Activated naive CD8-positive, alpha-beta T cell (primary cell): ENCODE results near the gene MLYCD.

Experiments
- H3K27ac Mint-ChIP-seq: one replicate; pipeline ENCODE4 v1.8.0; 2021; ENCODE audit warnings: mixed read lengths
- H3K27me3 Mint-ChIP-seq: one replicate; pipeline ENCODE4 v1.8.0; 2021; ENCODE audit warnings: mixed read lengths
- H3K36me3 Mint-ChIP-seq: one replicate; pipeline ENCODE4 v1.8.0; 2021; ENCODE audit warnings: mixed read lengths
- H3K4me1 Mint-ChIP-seq: one replicate; pipeline ENCODE4 v1.8.0; 2021; ENCODE audit warnings: low read depth, mixed read lengths
- H3K4me3 Mint-ChIP-seq: one replicate; pipeline ENCODE4 v1.8.0; 2021; ENCODE audit warnings: mild to moderate bottlenecking, mixed read lengths
- H3K9me3 Mint-ChIP-seq: one replicate; pipeline ENCODE4 v1.8.0; 2021; ENCODE audit warnings: low read depth, mixed read lengths

Gene MLYCD

DNA sequence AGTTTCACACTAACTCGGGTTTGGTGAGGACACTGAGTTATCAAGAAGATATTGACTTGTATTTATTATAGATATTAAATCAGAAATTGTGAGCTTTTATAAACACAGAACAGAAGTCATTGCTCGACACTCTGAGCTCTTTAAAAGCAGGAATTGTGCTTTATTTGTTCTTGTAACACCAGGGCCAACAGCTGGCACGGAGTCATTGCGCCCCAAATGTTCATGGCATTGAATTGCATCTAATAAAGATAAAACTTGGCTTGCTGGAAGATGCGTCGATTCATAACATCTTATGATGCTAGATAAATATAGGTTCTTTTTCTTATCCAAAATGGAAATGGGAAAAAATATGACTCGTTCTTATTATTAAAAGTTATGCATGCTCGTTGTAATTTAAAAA, 11.8 kb upstream of the MLYCD start:
- Mint-ChIP-seq H3K9me3 (peaks cover 3% of the 10 kb centered on the region), H3K4me1 (no peaks in the 10 kb centered on the region), H3K4me3 (no peak overlapping the region), H3K36me3 (peaks cover 2% of the 10 kb centered on the region), H3K27ac (no peak overlapping the region), H3K27me3 (peaks cover 4% of the 10 kb centered on the region)

DNA sequence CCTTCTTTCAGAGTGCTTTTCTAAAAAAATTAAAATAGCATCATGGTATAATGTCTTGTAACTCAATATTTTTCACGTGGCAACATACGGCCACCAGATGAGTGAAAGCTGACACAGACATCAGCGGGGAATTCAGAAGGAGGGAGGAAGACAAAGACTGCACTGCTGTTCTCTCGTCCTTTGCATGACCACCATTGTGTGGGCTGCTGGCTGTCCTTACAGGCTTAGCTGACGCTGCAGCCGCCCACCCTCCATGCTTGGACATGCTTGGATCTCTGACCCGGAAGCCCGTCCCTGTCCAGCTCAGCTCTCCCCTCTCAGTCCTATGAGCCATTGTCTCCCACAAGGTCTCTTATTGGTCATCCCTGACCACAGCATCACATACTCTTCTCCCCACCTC, 11.4 kb upstream of the MLYCD start:
- no peaks in the 10 kb centered on the region for H3K4me1 Mint-ChIP-seq
- H3K9me3 Mint-ChIP-seq, result peaks cover 3% of the 10 kb centered on the region
- peaks cover 2% of the 10 kb centered on the region for H3K36me3 Mint-ChIP-seq
- peaks cover 4% of the 10 kb centered on the region for H3K27me3 Mint-ChIP-seq
- H3K27ac Mint-ChIP-seq, result no peak overlapping the region
- H3K4me3 Mint-ChIP-seq, result no peak overlapping the region

DNA sequence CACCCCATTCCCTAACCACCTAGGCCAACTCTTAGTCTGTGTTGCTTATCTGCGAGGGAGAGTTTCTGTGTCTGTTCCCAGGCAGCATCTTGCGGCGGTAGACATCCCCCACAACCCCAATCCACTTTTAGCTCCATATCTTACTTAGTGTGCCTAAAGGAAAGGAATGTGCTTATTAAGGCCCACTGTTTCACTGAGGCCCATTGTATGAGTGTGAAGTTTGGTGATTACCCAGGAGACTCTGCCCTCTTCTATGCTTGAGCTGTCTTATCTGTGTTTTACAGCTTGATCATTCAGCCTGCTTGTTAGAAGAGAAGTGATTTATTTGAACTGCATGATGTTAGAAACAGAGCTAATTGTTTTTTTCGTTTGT, 10.3 kb upstream of the MLYCD start:
- Mint-ChIP-seq H3K27me3 (peaks cover 4% of the 10 kb centered on the region), H3K27ac (no peak overlapping the region), H3K9me3 (peaks cover 3% of the 10 kb centered on the region), H3K4me1 (no peaks in the 10 kb centered on the region), H3K36me3 (peaks cover 2% of the 10 kb centered on the region), H3K4me3 (no peak overlapping the region)

DNA sequence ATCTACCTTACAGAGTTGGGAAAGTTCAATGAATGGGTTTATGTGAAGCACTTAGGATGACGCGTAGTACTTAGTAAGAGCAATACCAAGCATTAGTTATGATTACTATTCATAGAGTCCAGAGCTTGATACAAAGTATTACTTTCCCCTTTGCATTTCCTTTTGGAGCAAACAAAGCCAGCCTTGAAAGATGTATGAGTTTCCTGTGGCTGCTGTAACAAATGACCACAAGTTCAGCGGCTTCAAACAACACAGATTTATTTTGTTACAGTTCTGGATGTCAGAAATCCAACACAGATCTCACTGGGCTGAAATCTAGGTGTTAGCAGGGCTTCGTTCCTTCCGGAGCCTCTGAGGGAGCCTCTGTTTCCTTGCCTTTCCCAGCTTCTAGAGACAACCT, 8.6 kb upstream of the MLYCD start:
- H3K27me3 Mint-ChIP-seq, result peaks cover 4% of the 10 kb centered on the region
- H3K4me1 Mint-ChIP-seq, result no peaks in the 10 kb centered on the region
- no peak overlapping the region for H3K4me3 Mint-ChIP-seq
- peaks cover 3% of the 10 kb centered on the region for H3K9me3 Mint-ChIP-seq
- no peak overlapping the region for H3K27ac Mint-ChIP-seq
- H3K36me3 Mint-ChIP-seq, result peaks cover 2% of the 10 kb centered on the region

DNA sequence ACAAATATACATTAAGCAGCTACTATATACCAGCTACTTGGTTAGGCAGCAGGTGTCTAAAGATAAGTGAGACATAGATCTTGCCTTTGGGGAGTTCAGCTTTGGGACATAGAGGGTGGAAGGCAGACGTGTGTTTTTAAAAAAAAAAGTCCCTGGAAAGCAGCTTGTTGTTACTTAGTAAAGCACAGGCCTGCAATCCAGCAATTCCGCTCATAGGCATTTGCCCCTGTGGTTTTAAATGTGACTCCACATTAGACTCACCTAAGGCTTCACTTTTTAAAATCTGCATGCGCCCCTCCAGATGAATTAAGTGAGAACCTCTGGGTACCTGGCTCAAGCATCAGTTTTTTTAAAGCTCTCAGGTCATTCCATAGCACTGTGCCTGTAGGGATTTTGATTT, 7.2 kb upstream of the MLYCD start:
- Mint-ChIP-seq H3K4me1 (no peaks in the 10 kb centered on the region), H3K27me3 (peaks cover 4% of the 10 kb centered on the region), H3K27ac (no peak overlapping the region), H3K4me3 (no peak overlapping the region), H3K9me3 (peaks cover 3% of the 10 kb centered on the region), H3K36me3 (peaks cover 2% of the 10 kb centered on the region)

DNA sequence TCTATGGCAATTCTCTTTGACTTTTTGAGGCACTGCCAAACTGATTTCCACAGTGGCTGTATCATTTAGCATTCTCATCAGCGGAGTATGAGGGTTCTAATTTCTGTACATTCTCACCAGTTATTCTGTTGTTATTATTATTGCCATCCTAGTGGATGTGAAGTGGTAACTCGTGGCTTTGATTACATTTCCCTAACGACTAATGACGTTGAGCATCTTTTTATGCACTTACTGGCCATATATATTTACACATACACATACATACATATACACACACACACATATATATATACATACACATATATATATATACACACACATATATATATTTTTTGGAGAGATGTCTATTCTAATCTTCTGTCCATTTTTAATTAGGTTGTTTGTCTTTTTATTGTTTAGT, 3.7 kb upstream of the MLYCD start:
- peaks cover 13% of the 10 kb centered on the region for H3K4me1 Mint-ChIP-seq
- H3K36me3 Mint-ChIP-seq, result peaks cover 2% of the 10 kb centered on the region
- H3K27me3 Mint-ChIP-seq, result peaks cover 1% of the 10 kb centered on the region
- no peak overlapping the region for H3K27ac Mint-ChIP-seq
- H3K4me3 Mint-ChIP-seq, result no peak overlapping the region
- peaks cover 3% of the 10 kb centered on the region for H3K9me3 Mint-ChIP-seq

DNA sequence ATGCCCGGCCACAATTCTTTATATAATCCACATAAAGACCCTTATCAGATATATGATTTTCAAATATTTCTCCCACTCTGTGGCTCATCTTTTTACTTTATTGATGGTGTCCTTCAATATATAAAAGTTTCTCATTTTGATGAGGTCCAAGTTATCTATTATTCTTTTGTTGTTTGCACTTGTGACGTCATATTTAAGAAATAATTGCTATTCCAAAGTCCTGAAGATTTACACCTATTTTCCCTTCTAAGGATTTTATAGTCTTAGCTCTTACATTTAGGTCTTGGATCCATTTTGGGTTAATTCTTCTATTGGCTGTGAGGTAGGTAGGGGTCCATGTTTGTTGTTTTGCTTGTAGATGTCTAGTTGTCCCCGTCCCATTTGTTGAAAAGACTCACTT, 3.0 kb upstream of the MLYCD start:
- no peak overlapping the region for H3K27ac Mint-ChIP-seq
- H3K4me3 Mint-ChIP-seq, result no peak overlapping the region
- peaks cover 19% of the 10 kb centered on the region for H3K4me1 Mint-ChIP-seq
- peaks cover 2% of the 10 kb centered on the region for H3K36me3 Mint-ChIP-seq
- H3K27me3 Mint-ChIP-seq, result peaks cover 1% of the 10 kb centered on the region
- peaks cover 3% of the 10 kb centered on the region for H3K9me3 Mint-ChIP-seq

DNA sequence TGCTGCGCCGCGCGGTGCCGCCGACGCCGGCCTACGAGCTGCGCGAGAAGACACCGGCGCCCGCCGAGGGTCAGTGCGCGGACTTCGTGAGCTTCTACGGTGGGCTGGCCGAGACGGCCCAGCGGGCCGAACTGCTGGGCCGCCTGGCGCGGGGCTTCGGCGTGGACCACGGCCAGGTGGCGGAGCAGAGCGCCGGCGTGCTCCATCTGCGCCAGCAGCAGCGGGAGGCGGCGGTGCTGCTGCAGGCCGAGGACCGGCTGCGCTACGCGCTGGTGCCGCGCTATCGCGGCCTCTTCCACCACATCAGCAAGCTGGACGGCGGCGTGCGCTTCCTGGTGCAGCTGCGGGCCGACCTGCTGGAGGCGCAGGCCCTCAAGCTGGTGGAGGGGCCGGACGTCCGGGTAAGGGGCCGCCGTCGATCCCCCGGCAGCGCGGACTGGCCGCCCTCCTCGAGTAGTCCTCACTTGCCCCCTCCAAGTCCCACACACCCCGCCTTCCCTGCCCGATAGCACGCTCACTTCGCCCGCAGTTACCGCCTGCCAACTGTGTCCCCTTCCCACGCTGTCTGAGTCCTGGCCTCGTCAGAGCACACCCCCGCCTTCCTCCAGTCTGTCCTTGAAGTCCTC, 470 bp downstream of the MLYCD start:
- no peaks in the 10 kb centered on the region for H3K9me3 Mint-ChIP-seq

DNA sequence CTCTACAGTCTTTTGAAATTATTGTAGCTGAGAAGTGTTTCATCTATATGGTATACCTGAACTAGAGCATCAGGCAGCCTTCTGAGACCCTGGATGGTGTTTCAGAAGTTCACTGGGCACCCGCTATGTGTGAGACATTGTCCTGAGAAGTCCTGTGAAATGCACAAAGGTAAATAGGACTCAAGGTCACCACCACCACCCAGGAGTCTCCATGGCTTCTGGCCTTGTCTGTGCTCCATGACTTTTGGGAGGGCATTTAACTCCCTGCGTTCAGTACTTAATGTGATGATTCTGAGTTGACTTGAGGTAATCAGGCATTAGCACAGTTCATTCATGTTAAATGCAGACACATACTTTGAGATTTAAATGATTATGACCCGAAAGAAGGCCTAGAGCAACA, 1.1 kb downstream of the MLYCD start:
- H3K4me3 Mint-ChIP-seq, result peak overlapping the region; percentile 98
- H3K36me3 Mint-ChIP-seq, result no peaks in the 10 kb centered on the region
- H3K9me3 Mint-ChIP-seq, result no peaks in the 10 kb centered on the region
- peak overlapping the region; percentile 88 for H3K27ac Mint-ChIP-seq
- peaks cover 37% of the 10 kb centered on the region for H3K4me1 Mint-ChIP-seq
- no peaks in the 10 kb centered on the region for H3K27me3 Mint-ChIP-seq

More for the DNA sequence above, 470 bp downstream of the MLYCD start:
- H3K4me3 Mint-ChIP-seq, result peak overlapping the region; percentile 98
- H3K27ac Mint-ChIP-seq, result peak overlapping the region; percentile 88
- no peaks in the 10 kb centered on the region for H3K27me3 Mint-ChIP-seq
- H3K4me1 Mint-ChIP-seq, result peaks cover 37% of the 10 kb centered on the region
- H3K36me3 Mint-ChIP-seq, result no peaks in the 10 kb centered on the region

DNA sequence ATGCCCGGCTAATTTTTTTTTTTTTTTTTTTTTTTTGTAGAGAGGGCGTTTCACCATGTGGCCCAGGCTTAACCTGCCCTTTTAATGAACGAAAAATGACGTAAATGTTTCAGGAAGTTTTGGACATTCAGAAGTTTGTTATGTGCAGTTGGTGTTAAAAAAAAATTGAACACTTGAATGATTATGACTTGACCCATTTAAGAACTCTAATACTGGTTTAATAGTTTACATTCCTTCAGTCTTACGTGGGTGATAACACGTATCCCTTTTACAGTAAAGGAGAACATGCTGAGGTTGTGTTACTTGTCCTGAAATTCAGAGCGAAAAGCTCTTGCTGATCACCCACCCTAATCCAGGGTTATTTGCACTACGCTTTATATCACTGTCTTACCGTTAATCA, 1.7 kb downstream of the MLYCD start:
- Mint-ChIP-seq H3K27ac (no peak overlapping the region), H3K4me3 (peak overlapping the region; percentile 98), H3K27me3 (no peaks in the 10 kb centered on the region), H3K36me3 (no peaks in the 10 kb centered on the region), H3K9me3 (no peaks in the 10 kb centered on the region), H3K4me1 (peaks cover 39% of the 10 kb centered on the region)

DNA sequence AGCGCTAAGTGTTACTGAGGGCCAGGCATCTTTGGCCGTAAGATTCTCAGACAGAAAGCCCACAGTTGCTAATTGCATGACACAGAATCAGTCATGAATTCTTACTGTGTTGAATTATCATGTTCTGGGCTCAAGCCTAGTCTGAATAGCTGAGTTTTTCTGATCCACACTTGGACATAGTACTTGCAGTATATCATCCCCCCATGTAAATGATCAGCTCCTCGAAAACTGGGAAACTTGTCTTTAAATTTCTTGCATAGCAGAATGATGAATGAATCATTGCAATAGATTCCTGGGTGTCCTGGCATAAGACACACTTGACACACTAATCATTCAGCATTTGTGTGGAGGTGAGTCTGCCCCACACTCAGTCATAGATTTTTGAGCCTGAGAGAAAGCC, 2.2 kb downstream of the MLYCD start:
- H3K27me3 Mint-ChIP-seq, result no peaks in the 10 kb centered on the region
- no peak overlapping the region for H3K27ac Mint-ChIP-seq
- no peaks in the 10 kb centered on the region for H3K36me3 Mint-ChIP-seq
- peaks cover 39% of the 10 kb centered on the region for H3K4me1 Mint-ChIP-seq
- no peaks in the 10 kb centered on the region for H3K9me3 Mint-ChIP-seq
- peak overlapping the region; percentile 98 for H3K4me3 Mint-ChIP-seq

DNA sequence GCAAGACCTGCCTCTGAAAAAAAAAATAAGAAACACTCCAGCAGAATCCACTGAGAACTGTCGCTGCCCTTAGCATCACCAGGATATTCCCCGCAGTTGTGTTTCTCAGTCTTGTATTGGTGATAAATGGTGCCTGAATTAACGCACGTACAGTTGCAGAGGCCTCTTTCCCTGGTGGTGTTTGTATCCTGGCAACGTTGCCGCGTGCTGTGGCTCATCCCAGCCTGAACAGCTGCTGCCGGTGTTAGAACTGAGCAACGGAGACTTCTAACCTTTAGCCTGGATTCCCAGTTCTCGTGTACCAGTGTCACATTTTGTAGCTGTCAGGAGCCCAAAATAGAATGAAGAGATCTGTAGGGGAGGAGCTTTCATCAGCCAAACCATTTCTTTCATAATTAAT, 4.8 kb downstream of the MLYCD start:
- Mint-ChIP-seq H3K27ac (no peak overlapping the region), H3K9me3 (no peaks in the 10 kb centered on the region), H3K4me1 (peaks cover 36% of the 10 kb centered on the region), H3K4me3 (no peak overlapping the region), H3K36me3 (no peaks in the 10 kb centered on the region), H3K27me3 (no peaks in the 10 kb centered on the region)

DNA sequence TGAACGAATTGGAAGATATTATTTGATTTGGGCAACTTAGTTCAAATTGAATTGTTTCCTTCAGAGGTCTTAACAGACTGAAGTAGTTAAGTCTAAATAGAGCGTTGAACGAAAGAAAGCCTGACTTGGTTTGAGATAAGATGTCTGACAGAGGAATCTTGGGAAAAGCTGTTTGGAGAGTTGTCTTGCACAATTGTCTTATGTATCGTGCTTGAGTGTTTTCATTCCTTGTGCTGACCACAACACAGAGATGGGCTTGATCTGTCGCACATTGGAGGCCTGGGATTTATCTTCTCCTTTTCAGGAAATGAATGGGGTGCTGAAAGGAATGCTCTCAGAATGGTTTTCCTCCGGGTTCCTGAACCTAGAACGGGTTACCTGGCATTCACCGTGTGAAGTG, 7.8 kb downstream of the MLYCD start:
- Mint-ChIP-seq H3K4me1 (peaks cover 17% of the 10 kb centered on the region), H3K27me3 (no peaks in the 10 kb centered on the region), H3K36me3 (peaks cover 2% of the 10 kb centered on the region), H3K4me3 (no peak overlapping the region), H3K9me3 (no peaks in the 10 kb centered on the region), H3K27ac (no peak overlapping the region)

DNA sequence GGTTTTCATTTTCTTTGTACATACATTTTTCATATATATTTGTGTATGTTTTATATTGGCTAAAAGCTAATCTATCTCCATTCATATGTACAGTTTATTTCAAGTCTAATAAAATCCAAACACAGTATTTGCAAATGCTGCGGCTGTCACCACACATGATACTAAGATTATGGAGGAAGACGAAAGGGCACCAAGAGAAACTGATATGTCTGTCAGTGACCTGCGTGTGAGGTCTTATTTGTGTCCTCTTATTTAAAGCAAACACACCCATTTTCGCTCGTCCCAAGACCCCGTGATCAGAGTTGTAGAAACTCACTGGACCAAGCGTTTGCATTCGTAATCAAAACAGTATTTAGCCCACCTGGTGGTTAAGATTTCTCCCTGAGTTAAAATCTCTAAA, 8.2 kb downstream of the MLYCD start:
- Mint-ChIP-seq H3K27ac (no peak overlapping the region), H3K9me3 (no peaks in the 10 kb centered on the region), H3K27me3 (no peaks in the 10 kb centered on the region), H3K4me1 (peaks cover 13% of the 10 kb centered on the region), H3K4me3 (no peak overlapping the region), H3K36me3 (peaks cover 2% of the 10 kb centered on the region)

DNA sequence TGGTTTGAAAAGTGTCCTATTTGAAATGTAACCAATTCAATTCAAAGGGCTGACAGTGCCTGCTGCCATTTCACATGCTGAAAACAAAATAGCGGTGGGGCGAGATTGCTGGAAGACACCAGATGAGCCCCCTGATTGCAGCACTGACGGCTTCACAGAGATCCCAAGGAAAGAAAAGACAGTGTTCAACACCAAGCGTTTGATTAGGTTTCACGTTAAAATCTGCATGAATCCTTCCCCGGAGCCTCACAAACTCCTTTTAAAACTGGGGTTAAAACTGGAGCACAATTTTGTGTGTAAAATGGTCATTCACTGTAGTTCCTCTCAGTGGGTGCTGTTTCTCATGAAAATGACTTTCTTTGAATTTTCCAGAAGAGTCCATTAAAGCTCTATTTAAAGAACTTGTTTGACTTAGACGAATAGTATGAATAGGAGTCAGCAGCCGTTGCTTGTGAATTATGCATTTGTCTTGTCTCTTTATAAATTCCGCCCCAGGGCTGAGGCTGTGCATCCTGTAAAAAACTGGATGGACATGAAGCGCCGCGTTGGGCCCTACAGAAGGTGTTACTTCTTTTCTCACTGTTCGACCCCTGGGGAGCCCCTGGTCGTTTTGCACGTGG, 8.8 kb downstream of the MLYCD start:
- H3K27me3 Mint-ChIP-seq, result no peaks in the 10 kb centered on the region
- H3K9me3 Mint-ChIP-seq, result no peaks in the 10 kb centered on the region
- no peak overlapping the region for H3K4me3 Mint-ChIP-seq
- H3K4me1 Mint-ChIP-seq, result peaks cover 10% of the 10 kb centered on the region
- peaks cover 2% of the 10 kb centered on the region for H3K36me3 Mint-ChIP-seq
- no peak overlapping the region for H3K27ac Mint-ChIP-seq

DNA sequence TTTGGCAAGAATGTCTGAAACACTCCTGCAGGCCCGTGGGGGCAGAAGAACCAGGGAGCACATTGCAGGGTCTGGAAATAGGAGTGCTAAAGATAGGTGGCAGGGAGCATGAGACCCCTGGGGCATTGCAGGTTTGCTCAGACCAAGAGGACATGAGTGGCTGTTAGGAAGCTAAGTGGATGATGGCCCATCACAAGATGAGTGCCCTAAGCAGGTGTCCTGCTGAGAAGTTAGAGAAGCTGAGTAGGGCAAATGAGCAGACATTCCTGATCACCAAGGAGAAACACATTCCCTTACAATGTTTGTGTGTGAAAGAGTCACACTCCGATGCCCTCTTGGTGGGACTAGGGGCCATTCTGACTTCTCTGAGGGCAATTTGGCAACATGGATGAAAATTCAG, 9.9 kb downstream of the MLYCD start:
- Mint-ChIP-seq H3K9me3 (no peaks in the 10 kb centered on the region), H3K27me3 (no peaks in the 10 kb centered on the region), H3K36me3 (peaks cover 2% of the 10 kb centered on the region), H3K27ac (no peak overlapping the region), H3K4me1 (peaks cover 6% of the 10 kb centered on the region), H3K4me3 (no peak overlapping the region)
